Breast epithelium (tissue), 4 donors: ENCODE results near the gene OS9. TPM values are rescaled to one million over a fixed set of nuclear protein-coding genes. Genes with fewer than 3 reads are reported as not detected.
"Not testable (repeated sequence)": the region's sequence is repeated elsewhere in the genome, so short reads cannot be mapped to it uniquely, and the experiment has no call there.

ENCODE experiments used
- DNase-seq, 2 donors: peaks; one replicate each; pipeline ENCODE4 v3.0.0-alpha.2; 2019; ENCODE audit warnings: low spot score in 2 of 2
- H3K27ac ChIP-seq, 2 donors: fragments of 200-600 bp; sonication (generic) in 1 of 2; one replicate each; pipeline ENCODE4 v1.5.1; 2016 to 2019; ENCODE audit warnings: mild to moderate bottlenecking in 1 of 2
- H3K27me3 ChIP-seq, 2 donors: fragments of 200-600 bp; sonication (generic) in 1 of 2; one replicate each; pipeline versions ENCODE4 v1.5.1 to v1.6.0; 2017 to 2019; ENCODE audit warnings: control low read depth in 1 of 2, mild to moderate bottlenecking in 1 of 2
- H3K36me3 ChIP-seq: fragments of 200-600 bp; one replicate; pipeline ENCODE4 v1.5.1; 2019
- H3K4me1 ChIP-seq, 2 donors: fragments of 200-600 bp; sonication (generic); one replicate each; pipeline ENCODE4 v1.5.1; 2016 to 2019; ENCODE audit warnings: control low read depth in 1 of 2
- H3K4me3 ChIP-seq, 3 donors: fragments of 200-600 bp; sonication (generic); 1 replicate in 2 of 3; 2 replicates in 1 of 3; pipeline ENCODE4 v1.5.1; 2016 to 2019; ENCODE audit warnings: mild to moderate bottlenecking in 3 of 3, moderate library complexity in 2 of 3
- H3K9me3 ChIP-seq, 2 donors: fragments of 200-600 bp; sonication (generic) in 1 of 2; one replicate each; pipeline ENCODE4 v1.5.1; 2016 to 2019; ENCODE audit warnings: control low read depth in 1 of 2
- POLR2A ChIP-seq: fragments of 450-650 bp; IDR thresholded peaks from one replicate; pipeline ENCODE4 v1.6.1; 2016; ENCODE audit warnings: antibody characterized with exemption, mild to moderate bottlenecking, moderate library complexity
- POLR2AphosphoS5 ChIP-seq, 3 donors: sonication (generic); formaldehyde crosslinking; IDR thresholded peaks; one replicate each; pipeline ENCODE4 v1.6.1; 2017; ENCODE audit warnings: antibody characterized with exemption in 3 of 3
- intact Hi-C: fragments of 100-400 bp; cut with DNase I; formaldehyde crosslinking; loops from one replicate; pipeline ENCODE4 v1.15.1; 2023; ENCODE audit warnings: low total_unique reads
- total RNA-seq, 3 donors: library from RNA; depleted of rRNA; stranded (reverse); fragments of >200 nt; gene quantifications; one replicate each; pipeline ENCODE4 v1.1.0, GENCODE V29; 2016
- TF ChIP-seq, protein P1 (sequence below), 3 donors: fragments of 450-650 bp; IDR thresholded peaks; one replicate each; pipeline ENCODE4 v1.5.1; 2016 to 2017; ENCODE audit warnings: antibody characterized with exemption in 3 of 3, mild to moderate bottlenecking in 3 of 3, moderate library complexity in 3 of 3

Gene OS9
- total RNA-seq, 3 donors from 2014 or later, result 184 to 431 (median 213) TPM

GRCh38 chr12:57720606-57721595, 27.0 kb downstream of the OS9 start:
- no peaks in the 10 kb centered on the region for H3K27me3 ChIP-seq
- H3K4me3 ChIP-seq, result no peak overlapping the region
- H3K27ac ChIP-seq, result no peak overlapping the region
- H3K4me1 ChIP-seq, result peaks cover 0 to 4% of the 10 kb centered on the region in 2 donors
- H3K36me3 ChIP-seq, result peaks cover 7% of the 10 kb centered on the region
- intact Hi-C loops, result no loop called here
- no peak for TF ChIP-seq POLR2A
- peak in 1 of 2 donors; percentile 6 for DNase-seq
- H3K9me3 ChIP-seq, result no peaks in the 10 kb centered on the region

GRCh38 chr12:57721846-57722608, 28.1 kb downstream of the OS9 start:
- H3K36me3 ChIP-seq, H3K4me3 ChIP-seq, H3K27ac ChIP-seq, H3K9me3 ChIP-seq, H3K4me1 ChIP-seq, intact Hi-C loops, H3K27me3 ChIP-seq: not testable (repeated sequence)
- peak in 1 of 2 donors; percentile 15 for DNase-seq

- Histone ChIP-seq H3K27me3 (no peaks in the 10 kb centered on the region), H3K4me3 (no peak overlapping the region), H3K36me3 (peaks cover 4% of the 10 kb centered on the region), H3K9me3 (no peaks in the 10 kb centered on the region), H3K4me1 (peaks cover 0 to 5% of the 10 kb centered on the region in 2 donors), H3K27ac (no peak overlapping the region)
- intact Hi-C loops, result no loop called here
- DNase-seq, result peak in 1 of 2 donors; percentile 12
- no peak for TF ChIP-seq POLR2AphosphoS5 (IDR thresholded peaks at IDR 0.05)
- no peak for TF ChIP-seq POLR2A
- TF ChIP-seq, protein P1, sequence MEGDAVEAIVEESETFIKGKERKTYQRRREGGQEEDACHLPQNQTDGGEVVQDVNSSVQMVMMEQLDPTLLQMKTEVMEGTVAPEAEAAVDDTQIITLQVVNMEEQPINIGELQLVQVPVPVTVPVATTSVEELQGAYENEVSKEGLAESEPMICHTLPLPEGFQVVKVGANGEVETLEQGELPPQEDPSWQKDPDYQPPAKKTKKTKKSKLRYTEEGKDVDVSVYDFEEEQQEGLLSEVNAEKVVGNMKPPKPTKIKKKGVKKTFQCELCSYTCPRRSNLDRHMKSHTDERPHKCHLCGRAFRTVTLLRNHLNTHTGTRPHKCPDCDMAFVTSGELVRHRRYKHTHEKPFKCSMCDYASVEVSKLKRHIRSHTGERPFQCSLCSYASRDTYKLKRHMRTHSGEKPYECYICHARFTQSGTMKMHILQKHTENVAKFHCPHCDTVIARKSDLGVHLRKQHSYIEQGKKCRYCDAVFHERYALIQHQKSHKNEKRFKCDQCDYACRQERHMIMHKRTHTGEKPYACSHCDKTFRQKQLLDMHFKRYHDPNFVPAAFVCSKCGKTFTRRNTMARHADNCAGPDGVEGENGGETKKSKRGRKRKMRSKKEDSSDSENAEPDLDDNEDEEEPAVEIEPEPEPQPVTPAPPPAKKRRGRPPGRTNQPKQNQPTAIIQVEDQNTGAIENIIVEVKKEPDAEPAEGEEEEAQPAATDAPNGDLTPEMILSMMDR (IDR thresholded peaks at IDR 0.05), result no peak
Observed at GRCh38 chr12:57722716-57723629, 29.0 kb downstream of the OS9 start.

DNA sequence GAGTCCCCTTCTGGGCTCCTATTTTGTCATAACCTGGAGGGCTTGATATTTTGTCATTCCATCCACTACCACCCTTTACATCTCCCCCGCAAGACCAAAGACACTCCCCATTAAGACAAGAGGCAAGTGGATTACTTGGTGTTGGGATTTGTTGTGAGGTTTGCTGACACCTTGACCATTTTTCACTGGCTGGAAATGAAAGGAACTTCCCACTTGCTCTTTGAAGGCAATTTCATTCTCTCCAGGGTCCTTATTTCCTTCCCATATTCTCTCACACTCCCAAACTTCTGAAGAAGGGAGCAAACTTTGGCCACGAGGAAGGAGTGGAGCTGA, 29.7 kb downstream of the OS9 start:
- H3K4me3 ChIP-seq, result no peak overlapping the region
- H3K9me3 ChIP-seq, result no peaks in the 10 kb centered on the region
- intact Hi-C loops, result no loop called here
- H3K4me1 ChIP-seq, result peaks cover 0 to 5% of the 10 kb centered on the region in 2 donors
- no peak for DNase-seq
- TF ChIP-seq, protein P1 (IDR thresholded peaks at IDR 0.05), result no peak
- TF ChIP-seq POLR2A (no peak), POLR2AphosphoS5 (IDR thresholded peaks at IDR 0.05) (no peak)
- no peaks in the 10 kb centered on the region for H3K36me3 ChIP-seq
- H3K27ac ChIP-seq, result no peak overlapping the region
- H3K27me3 ChIP-seq, result no peaks in the 10 kb centered on the region

DNA sequence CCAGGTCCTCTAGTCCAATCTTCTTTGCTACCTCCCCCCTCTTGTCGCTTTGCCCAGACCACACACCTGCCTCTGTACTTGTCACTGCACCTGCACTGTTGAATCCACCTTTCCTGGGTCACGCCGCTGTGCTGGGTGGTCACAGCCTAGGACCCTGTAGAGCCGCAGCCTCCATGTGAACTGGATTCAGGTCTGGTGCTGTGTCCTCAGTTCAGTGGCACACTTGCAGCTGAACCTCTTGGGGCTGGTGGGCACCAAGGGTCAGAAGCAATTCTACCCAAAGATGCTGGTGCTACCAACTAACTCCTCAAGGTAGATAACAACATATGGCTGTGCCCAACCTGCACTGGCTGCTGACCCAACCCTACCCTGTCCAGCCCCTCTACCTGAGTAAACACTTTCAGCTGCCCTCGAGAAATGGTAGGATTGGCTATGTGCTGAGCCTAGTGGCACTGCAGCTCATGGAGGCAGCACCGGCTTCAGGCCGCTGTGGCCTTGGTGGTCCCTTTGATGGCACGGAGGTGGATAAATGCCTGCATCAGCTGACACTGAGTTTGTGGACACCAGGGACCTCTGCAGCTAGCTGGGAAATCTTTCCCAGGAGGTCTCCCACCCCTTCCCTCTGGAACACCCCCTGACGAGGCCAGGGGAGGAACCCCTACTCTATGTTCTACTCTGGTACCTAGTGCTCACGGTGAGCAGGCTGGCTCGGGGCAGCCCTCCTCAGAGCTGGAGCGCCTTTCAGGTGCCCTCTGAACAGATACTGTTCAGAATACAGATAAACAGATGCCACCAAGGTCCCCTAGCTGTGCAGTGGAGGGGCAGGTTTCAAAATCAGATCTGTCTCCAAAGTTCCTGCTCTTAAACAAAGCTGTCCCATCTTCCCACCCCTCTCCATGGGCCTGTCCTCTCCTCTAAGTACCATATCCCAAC, 30.3 kb downstream of the OS9 start:
- Histone ChIP-seq H3K36me3 (no peaks in the 10 kb centered on the region), H3K4me1 (peaks cover 0 to 5% of the 10 kb centered on the region in 2 donors), H3K4me3 (no peak overlapping the region), H3K27me3 (no peaks in the 10 kb centered on the region), H3K9me3 (no peaks in the 10 kb centered on the region), H3K27ac (no peak overlapping the region)
- peak in 1 of 2 donors; percentile 13 for DNase-seq
- TF ChIP-seq POLR2A (no peak), POLR2AphosphoS5 (IDR thresholded peaks at IDR 0.05) (no peak)
- TF ChIP-seq, protein P1 (IDR thresholded peaks at IDR 0.05), result no peak
- intact Hi-C loops, result no loop called here
